ENCODE results near the gene ABCB10.

DNA sequence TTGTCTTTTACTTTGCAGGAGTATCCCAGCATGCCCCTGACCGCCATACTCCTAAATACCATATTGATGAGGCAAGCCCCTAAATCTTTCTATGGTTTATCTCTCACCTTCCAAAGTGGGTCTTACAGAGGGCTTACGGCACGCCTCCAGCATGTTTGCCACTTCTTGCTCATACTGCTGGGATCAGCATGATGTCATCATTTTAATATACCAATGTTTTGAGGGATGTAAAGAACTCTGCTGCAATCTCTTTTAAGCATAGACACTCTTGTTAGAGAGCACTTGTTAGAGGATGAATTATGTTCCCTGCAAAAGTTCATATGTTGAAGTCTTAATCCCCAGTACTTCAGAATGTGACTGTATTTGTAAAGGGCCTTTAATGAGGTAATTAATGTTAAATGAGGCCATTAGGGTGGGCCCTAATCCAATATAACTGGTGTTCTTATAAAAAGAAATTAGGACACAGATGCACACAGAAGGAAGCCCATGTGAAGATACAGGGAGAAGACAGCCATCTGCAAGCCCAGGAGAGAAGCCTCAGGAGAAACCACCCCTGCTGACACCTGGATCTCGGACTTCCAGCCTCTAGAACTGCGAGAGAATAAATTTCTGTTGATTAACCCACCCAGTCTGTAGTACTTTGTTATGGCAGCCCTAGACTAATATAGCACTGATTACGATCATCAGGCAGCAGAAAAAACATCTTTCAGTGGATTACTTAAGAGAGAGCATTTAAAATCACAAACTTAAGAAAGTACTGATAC lies 16.4 kb upstream of the ABCB10 start:
- TF ChIP-seq, protein P1, sequence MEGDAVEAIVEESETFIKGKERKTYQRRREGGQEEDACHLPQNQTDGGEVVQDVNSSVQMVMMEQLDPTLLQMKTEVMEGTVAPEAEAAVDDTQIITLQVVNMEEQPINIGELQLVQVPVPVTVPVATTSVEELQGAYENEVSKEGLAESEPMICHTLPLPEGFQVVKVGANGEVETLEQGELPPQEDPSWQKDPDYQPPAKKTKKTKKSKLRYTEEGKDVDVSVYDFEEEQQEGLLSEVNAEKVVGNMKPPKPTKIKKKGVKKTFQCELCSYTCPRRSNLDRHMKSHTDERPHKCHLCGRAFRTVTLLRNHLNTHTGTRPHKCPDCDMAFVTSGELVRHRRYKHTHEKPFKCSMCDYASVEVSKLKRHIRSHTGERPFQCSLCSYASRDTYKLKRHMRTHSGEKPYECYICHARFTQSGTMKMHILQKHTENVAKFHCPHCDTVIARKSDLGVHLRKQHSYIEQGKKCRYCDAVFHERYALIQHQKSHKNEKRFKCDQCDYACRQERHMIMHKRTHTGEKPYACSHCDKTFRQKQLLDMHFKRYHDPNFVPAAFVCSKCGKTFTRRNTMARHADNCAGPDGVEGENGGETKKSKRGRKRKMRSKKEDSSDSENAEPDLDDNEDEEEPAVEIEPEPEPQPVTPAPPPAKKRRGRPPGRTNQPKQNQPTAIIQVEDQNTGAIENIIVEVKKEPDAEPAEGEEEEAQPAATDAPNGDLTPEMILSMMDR (IDR thresholded peaks at IDR 0.05): no peak
- TF ChIP-seq POLR2A (IDR thresholded peaks at IDR 0.05): no peak

All from testis (tissue), 2 donors.